ENCODE data around the gene EXOSC1. TPM values are rescaled to one million over a fixed set of nuclear protein-coding genes. Genes with fewer than 3 reads are reported as not detected.

Gene EXOSC1
- total RNA-seq, 1 experiment from 2014 or later: 34.7 TPM

- CTCF ChIA-PET: no interaction called here
- no peak for TF ChIP-seq CTCF (conservative IDR thresholded peaks at IDR 0.05; ENCODE audit: low read depth, low read length)
- TF ChIP-seq EZH2phosphoT487 (IDR thresholded peaks at IDR 0.05; ENCODE audit: borderline replicate concordance, low read length): no peak
- TF ChIP-seq EZH2 (IDR thresholded peaks at IDR 0.05; ENCODE audit: low read length, unreplicated experiment): no peak
- intact Hi-C loops (cut with micrococcal nuclease): no loop called here
- Histone ChIP-seq H3K79me2 (ENCODE audit: low read length) (no peaks in the 10 kb centered on the region; the same call in 1 of the 2 replicates), H4K20me1 (ENCODE audit: low read length) (no peaks in the 10 kb centered on the region), H3K27me3 (ENCODE audit: low read length) (no peaks in the 10 kb centered on the region), H3K36me3 (ENCODE audit: low read depth, low read length) (peaks cover 44% of the 10 kb centered on the region; the same call in 1 of the 2 replicates), H3K4me1 (ENCODE audit: insufficient read depth, low read length) (no peaks in the 10 kb centered on the region), H3K4me3 (ENCODE audit: low read length) (no peak overlapping the region), H3K4me2 (ENCODE audit: low read length) (no peak overlapping the region), H3K9me2 (replicated peaks; ENCODE audit: low read length) (no peaks in the 10 kb centered on the region), H2AFZ (ENCODE audit: low read length) (no peak overlapping the region), H3F3A (ENCODE audit: low read length, unreplicated experiment) (no peaks in the 10 kb centered on the region), H3K27ac (ENCODE audit: low read length) (no peak overlapping the region), H3K9me3 (ENCODE audit: low read length) (no peaks in the 10 kb centered on the region), H3K9ac (ENCODE audit: low read length) (no peak overlapping the region)
- ATAC-seq (no peak), DNase-seq (no peak)
- POLR2A ChIA-PET (ENCODE audit: unreplicated experiment): no interaction called here
- BruUV-seq (replicated peaks): no TSS peak
Measured at GRCh38 chr10:97456034-97456685, 10.4 kb upstream of the EXOSC1 start.

- Histone ChIP-seq H3K4me3 (ENCODE audit: low read length) (no peak overlapping the region), H3K9me2 (replicated peaks; ENCODE audit: low read length) (no peaks in the 10 kb centered on the region), H3K9me3 (ENCODE audit: low read length) (no peaks in the 10 kb centered on the region), H3K27ac (ENCODE audit: low read length) (no peak overlapping the region), H3K4me1 (ENCODE audit: insufficient read depth, low read length) (no peaks in the 10 kb centered on the region), H2AFZ (ENCODE audit: low read length) (no peak overlapping the region), H3F3A (ENCODE audit: low read length, unreplicated experiment) (no peaks in the 10 kb centered on the region), H4K20me1 (ENCODE audit: low read length) (no peaks in the 10 kb centered on the region), H3K4me2 (ENCODE audit: low read length) (no peak overlapping the region), H3K79me2 (ENCODE audit: low read length) (peaks cover 9% of the 10 kb centered on the region; the same call in 1 of the 2 replicates), H3K9ac (ENCODE audit: low read length) (no peak overlapping the region), H3K27me3 (ENCODE audit: low read length) (no peaks in the 10 kb centered on the region), H3K36me3 (ENCODE audit: low read depth, low read length) (peaks cover 28% of the 10 kb centered on the region; the same call in 1 of the 2 replicates)
- ChIA-PET POLR2A (ENCODE audit: unreplicated experiment) (no interaction called here), CTCF (interaction anchor here (0.5 kb wide), 1 partner anchor 158 kb away, joined by 4 read pairs; no protein-coding TSS in a partner anchor)
- no TSS peak for BruUV-seq (replicated peaks)
- peak; percentile 29 for ATAC-seq
- DNase-seq: no peak
- intact Hi-C loops (cut with micrococcal nuclease): no loop called here
- no peak for TF ChIP-seq EZH2phosphoT487 (IDR thresholded peaks at IDR 0.05; ENCODE audit: borderline replicate concordance, low read length)
- TF ChIP-seq CTCF (conservative IDR thresholded peaks at IDR 0.05; ENCODE audit: low read depth, low read length): no peak
- no peak for TF ChIP-seq EZH2 (IDR thresholded peaks at IDR 0.05; ENCODE audit: low read length, unreplicated experiment)
Measured at GRCh38 chr10:97454330-97455036, 8.7 kb upstream of the EXOSC1 start.

- peaks cover 8% of the 10 kb centered on the region; the same call in 1 of the 2 replicates for H3K4me1 ChIP-seq (ENCODE audit: insufficient read depth, low read length)
- H3K27ac ChIP-seq (ENCODE audit: low read length): no peak overlapping the region
- H3K27me3 ChIP-seq (ENCODE audit: low read length): no peaks in the 10 kb centered on the region
- H3K9me3 ChIP-seq (ENCODE audit: low read length): no peaks in the 10 kb centered on the region
- no peak overlapping the region for H3K9ac ChIP-seq (ENCODE audit: low read length)
- no peaks in the 10 kb centered on the region for H4K20me1 ChIP-seq (ENCODE audit: low read length)
- peaks cover 18% of the 10 kb centered on the region; the same call in 1 of the 2 replicates for H3K36me3 ChIP-seq (ENCODE audit: low read depth, low read length)
- intact Hi-C loops (cut with micrococcal nuclease): no loop called here
- no peak overlapping the region for H2AFZ ChIP-seq (ENCODE audit: low read length)
- ATAC-seq (no peak), DNase-seq (no peak)
- CTCF ChIA-PET: no interaction called here
- H3K4me3 ChIP-seq (ENCODE audit: low read length): no peak overlapping the region
- no peak overlapping the region for H3K4me2 ChIP-seq (ENCODE audit: low read length)
- peaks cover 28% of the 10 kb centered on the region for H3K79me2 ChIP-seq (ENCODE audit: low read length)
- TF ChIP-seq EZH2 (IDR thresholded peaks at IDR 0.05; ENCODE audit: low read length, unreplicated experiment) (no peak), CTCF (conservative IDR thresholded peaks at IDR 0.05; ENCODE audit: low read depth, low read length) (no peak), EZH2phosphoT487 (IDR thresholded peaks at IDR 0.05; ENCODE audit: borderline replicate concordance, low read length) (no peak)
- POLR2A ChIA-PET (ENCODE audit: unreplicated experiment): no interaction called here
- no peaks in the 10 kb centered on the region for H3K9me2 ChIP-seq (replicated peaks; ENCODE audit: low read length)
- no peaks in the 10 kb centered on the region for H3F3A ChIP-seq (ENCODE audit: low read length, unreplicated experiment)
- no TSS peak for BruUV-seq (replicated peaks)
Measured at GRCh38 chr10:97452352-97452751, 6.5 kb upstream of the EXOSC1 start.

Data from PC-3 (cell line).